Epithelial cell of alveolus of lung (primary cell): ENCODE measurements around the gene COPG1. TPM values are rescaled to one million over a fixed set of nuclear protein-coding genes. Genes with fewer than 3 reads are reported as not detected.

Experiments
- total RNA-seq: library from RNA; depleted of rRNA; stranded (reverse); fragments of >200 nt; gene quantifications from 2 replicates; pipeline ENCODE4 v1.2.1, GENCODE V29; 2015

COPG1 gene
- 185 and 256 TPM in 2 replicates for total RNA-seq

GRCh38 chr3:129249284-129250065, at the start of gene COPG1:
Gene COPG1, plus strand, starts transcription at chr3:129249606. Its CDS starts 104 bp downstream, at chr3:129249710.

GRCh38 chr3:129278439-129278965, 29.1 kb downstream of the COPG1 start, which contains the start of gene HMCES:
Gene HMCES, plus strand, starts transcription at chr3:129278870. Its CDS starts 863 bp downstream, at chr3:129279733.

Other genes with a start within 250 kb of the COPG1 start
- 0.65 and 10.5 TPM in 2 replicates for gene EFCC1, start 248.3 kb upstream of the COPG1 start, total RNA-seq
- not detected in 2 replicates for gene GP9, start 188.8 kb upstream of the COPG1 start, total RNA-seq
- gene RAB43, start 127.8 kb upstream of the COPG1 start, total RNA-seq = 17.6 and 24.9 TPM in 2 replicates
- 24.4 and 27.5 TPM in 2 replicates for gene ISY1, start 88.5 kb upstream of the COPG1 start, total RNA-seq
- 251 and 330 TPM in 2 replicates for gene CNBP, start 65.7 kb upstream of the COPG1 start, total RNA-seq
- 22.8 and 23.3 TPM in 2 replicates for gene HMCES, start 29.3 kb downstream of the COPG1 start, total RNA-seq
- 4.8 TPM in 1 of 2 replicates, not detected in the other for gene EFCAB12, start 179.0 kb downstream of the COPG1 start, total RNA-seq
- gene MBD4, start 190.3 kb downstream of the COPG1 start, total RNA-seq = 16.9 and 45.4 TPM in 2 replicates
- 19.3 and 83.1 TPM in 2 replicates for gene IFT122, start 190.6 kb downstream of the COPG1 start, total RNA-seq